GM18508 (cell line): ENCODE results near the gene ARSG.
"Not testable (repeated sequence)": the region's sequence is repeated elsewhere in the genome, so short reads cannot be mapped to it uniquely, and the experiment has no call there.

Experiments
- ATAC-seq: cut with Tn5 transposase; IDR thresholded peaks from one replicate; pipeline ENCODE4 v1.9.1; 2021; ENCODE audit warnings: moderate number of reproducible peaks; ENCODE audit not compliant: insufficient read depth, unreplicated experiment

ARSG gene

DNA sequence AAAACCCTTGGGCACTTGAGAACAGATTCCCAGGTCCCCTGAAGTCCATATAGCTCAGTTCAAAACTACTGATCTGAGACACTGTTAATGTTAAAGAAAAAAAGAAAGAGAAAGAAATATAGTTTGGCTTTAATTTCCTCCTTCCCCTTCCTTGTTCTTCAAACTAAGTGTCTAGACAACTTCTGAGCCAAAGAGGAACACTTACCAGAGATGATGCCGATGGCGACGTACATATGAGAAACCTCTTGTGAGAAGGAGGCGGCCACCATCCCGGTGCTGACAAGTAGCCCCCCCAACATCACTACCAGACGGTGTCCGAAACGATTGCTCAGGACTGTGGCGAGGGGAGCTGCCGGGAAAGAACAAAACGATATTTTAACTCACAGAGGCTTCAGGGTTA, 17.6 kb upstream of the ARSG start:
- no peak for ATAC-seq

DNA sequence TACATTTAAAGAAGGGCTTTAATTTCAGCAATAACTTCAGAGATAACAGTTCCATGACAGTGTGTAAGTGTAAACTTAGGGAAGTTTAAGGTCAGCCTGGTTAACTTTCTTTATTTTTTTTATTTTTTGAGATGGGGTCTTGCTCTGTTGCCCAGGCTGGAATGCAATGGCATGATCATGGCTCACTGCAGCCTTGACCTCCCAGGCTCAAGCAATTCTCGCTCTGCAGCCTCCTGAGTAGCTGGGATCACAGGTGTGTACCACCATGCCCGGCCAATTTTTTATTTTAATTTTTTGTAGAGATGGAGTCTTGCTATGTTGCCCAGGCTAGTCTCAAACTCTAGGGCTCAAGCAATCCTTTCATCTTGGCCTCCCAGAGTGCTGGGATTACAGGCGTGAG, 15.0 kb upstream of the ARSG start:
- not testable (repeated sequence) for ATAC-seq

DNA sequence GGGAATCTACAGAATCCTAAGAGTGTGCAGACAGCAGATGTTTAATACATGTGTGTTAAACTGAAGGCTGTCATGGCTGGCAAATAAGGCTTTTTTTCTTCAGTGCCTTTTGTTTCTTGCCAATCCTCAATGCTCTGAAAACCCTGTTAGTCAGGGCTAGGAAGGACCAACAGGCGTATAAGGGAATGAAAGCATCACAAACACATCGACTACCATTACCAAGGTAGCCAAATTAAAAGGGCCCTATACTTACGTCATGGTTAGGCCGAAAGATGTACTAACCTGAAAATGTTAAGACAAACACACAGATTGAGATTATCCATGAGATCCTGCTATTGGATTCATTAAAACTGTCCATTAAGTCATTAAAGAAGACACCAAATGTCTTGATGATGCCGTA, 13.5 kb upstream of the ARSG start:
- ATAC-seq = no peak

DNA sequence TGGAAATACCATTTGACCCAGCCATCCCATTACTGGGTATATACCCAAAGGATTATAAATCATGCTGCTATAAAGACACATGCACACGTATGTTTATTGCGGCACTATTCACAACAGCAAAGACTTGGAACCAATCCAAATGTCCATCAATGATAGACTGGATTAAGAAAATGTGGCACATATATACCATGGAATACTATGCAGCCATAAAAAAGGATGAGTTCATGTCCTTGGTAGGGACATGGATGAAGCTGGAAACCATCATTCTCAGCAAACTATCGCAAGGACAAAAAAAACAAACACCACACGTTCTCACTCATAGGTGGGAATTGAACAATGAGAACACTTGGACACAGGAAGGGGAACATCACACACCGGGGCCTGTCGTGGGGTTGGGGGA, 9.3 kb upstream of the ARSG start:
- not testable (repeated sequence) for ATAC-seq

DNA sequence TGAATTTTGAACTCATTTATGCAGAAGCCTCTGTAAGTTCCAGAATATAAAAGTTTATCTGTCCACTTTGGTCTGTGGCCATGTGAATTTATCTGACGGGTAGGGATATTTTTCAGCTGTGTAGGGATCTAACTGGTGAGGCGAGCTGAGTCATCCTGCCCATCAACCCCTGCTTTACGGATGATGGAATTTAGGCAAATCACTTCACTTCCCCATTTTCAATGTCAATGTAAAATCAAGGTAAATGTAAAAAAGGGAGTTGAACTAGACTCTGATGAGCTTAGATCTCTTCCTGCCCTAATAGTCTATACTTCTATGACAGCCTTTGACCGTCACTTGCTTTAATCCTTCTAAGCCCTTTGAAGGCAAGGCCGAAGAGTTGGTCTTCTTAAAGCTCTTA, 2.9 kb upstream of the ARSG start:
- ATAC-seq = no peak

DNA sequence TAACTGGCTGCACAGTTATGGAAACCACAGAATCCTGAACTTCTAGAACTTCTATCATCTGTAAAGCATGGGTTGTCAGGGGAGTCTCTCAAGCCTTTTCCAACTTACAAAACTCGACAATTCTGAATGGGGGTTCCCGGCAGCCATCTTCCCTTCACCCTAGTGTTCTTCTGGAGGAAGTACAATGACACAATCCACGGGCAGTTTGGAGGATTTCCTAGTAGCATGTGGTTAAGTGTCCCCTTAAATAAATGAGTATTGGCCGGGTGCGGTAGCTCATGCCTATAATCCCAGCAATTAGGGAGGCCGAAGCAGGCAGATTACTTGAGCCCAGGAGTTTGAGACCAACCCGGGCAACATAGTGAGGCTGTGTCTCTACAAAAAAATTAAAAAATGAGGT, 2.5 kb upstream of the ARSG start:
- no peak for ATAC-seq

DNA sequence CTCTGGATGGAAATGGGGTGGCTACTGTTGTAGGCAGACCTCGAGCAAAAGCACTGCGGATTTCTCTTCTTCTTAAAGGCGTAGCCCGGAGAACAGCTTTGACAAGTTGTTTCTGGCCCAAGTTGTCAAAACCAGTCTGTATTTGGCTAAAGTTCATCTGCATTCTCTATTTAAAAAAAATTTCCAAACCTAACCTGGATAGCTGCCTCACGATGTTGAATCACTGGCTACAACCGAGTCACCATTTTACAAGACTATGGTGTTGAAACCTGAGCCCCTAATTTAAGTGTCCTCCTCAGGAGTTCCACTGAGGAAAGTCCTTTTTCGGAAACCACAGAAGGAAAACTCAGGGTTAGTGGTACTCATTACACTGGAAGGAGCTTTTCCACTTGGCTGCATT, 1.8 kb upstream of the ARSG start:
- ATAC-seq = no peak

DNA sequence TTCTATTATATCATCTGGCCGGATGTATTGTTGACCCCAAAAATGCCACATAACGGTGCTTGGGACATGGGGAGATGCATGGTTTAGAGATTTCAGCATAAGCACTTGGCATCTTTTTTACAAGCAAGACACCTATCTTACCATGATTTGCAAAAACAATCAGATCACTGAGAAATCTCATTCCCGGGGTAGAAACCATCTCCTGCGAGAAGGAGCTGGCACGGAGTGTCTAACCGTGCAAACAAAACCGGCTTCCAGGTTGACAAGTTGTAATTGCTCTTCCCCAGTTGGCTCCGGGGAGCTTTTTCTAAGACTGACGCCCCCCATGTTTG, 1.4 kb upstream of the ARSG start:
- no peak for ATAC-seq

DNA sequence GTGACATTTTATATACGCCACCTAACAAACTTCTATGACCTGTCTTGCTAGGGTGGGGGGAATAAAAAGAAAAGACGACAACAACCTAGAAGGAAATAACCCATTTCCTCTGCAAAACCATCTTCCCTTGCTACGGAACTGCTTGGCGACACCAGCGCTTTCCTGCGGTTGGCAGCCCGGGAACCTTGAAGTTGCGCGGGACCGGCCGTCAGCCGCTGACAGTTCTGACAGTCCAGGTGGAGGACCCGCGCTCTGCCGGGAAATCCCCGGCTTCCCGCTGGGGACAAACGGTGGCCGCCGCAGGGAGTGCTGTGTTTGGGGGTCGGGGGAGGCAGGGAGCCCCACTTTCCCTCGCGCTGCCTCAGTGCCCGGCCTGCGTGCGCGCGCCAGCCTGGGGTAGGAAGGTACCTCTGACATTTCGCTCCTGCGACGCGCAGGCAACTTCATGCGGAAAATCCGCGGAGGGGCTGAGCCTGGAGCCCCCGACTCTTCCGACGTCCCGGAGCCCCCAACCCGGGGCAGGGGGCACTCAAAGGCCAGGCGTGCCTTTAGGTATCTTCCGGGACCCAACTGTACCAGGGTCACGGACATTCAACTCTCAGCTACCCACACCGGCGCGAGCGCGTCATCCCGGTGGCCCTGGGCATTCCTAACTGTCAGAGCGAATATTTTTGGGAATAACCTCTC, 884 bp upstream of the ARSG start:
- no peak for ATAC-seq

DNA sequence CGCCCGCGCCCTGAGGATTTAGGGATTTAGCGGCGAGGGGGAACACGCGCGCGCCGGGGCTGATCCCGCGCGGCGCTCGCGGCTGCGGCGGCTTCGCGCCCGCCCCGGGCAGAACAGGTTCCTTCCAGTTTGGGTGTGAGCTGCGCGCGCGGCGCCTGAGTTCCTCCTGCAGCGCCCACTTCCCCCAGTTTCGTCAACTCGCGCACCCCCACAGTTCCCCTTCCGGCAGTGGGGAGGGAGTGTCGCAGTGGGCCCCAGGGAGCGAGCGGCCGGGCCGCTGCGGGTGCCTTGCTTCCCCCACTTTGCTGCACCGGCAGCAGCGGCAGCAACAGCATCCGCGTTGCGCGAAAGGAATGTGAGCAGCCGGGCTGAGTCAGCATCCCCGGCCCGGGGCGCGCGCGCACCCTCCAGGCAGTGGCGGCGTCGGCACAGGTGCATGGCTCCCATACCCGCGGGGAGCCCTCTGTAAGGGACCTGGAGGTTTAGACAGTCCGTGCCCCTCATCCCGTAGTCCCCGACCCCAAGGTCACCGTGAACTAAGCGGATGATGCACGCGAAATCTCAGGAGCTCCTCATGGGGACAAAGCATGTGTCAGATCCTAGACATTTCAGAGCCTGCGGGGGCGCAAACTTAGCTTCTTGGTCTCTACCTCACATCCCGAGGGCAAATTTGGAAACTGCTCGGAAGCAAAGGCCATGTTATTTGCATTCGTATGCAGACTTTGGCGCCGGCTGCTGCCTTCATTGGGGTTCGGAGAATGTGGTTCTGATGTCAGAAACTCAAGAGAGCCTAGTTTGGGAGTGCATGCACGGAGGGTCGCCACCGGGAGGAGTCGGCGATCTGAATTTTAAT, 767 bp downstream of the ARSG start:
- no peak for ATAC-seq

DNA sequence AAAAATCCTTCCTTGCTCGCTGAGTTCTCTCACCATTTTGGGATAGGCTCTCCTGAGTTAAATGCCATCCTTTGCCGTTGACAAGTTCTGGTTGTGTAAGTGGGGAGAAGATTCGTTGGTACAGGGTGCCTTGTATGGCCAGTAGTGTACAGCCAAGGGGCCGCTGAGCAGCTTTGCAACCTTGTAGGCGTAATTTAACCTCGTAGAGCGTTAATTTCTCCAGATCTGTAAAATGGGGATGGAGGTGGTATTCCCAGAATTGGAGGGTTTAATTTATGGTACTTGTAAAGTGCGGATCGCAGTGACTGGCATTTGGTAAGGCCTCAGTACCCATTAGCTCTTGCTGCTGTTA, 1.4 kb downstream of the ARSG start:
- ATAC-seq = no peak

DNA sequence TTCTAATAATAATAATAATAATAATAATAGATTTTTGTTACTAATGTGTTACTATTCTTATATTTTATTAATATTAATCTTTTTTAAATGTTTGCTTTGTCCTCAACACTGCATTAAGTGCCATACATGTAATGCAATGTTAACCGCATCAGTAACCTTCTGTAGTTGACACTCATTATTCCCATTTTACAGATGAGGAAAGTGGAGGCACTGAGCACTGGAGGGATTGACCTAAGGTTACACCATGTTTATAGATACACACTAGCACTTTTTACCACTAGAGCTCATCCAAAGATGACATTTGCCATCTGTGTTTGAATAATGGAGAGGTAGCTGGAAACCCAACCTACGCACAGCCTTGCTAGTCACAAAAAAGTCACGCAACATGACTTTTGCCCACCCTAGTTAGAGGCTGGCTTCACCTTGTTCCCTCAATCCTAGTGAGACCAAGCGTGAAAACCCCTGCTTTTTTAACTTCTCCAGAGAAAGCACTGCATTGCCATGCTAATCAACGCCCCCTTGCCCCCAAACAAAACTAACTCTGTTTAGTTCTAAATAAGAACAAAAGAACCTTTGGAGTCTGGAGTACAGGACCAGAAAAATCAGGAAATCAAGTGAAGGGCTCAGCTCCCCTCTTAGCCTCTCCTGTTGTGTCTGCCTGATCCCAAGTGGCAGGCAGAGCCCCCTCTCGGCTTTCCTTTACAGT, 2.3 kb downstream of the ARSG start:
- ATAC-seq = no peak

DNA sequence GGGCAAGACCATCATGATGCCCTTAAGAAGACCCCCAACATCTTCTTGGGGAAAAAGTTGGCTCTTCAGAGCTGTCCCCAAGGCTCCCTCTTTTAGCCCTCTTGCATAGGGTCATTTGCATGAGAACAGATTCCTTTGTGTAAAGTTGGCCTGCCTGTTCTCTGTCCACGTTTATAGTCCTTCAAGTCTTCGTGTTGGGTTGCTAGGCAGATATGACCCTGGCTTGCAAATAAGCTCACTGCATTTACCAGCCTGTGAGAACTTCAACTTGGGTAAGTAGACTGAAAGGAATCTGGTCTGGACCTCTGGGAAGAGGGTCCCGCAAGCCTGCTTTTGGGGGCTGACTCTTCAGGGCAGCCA, 2.9 kb downstream of the ARSG start:
- ATAC-seq = no peak

DNA sequence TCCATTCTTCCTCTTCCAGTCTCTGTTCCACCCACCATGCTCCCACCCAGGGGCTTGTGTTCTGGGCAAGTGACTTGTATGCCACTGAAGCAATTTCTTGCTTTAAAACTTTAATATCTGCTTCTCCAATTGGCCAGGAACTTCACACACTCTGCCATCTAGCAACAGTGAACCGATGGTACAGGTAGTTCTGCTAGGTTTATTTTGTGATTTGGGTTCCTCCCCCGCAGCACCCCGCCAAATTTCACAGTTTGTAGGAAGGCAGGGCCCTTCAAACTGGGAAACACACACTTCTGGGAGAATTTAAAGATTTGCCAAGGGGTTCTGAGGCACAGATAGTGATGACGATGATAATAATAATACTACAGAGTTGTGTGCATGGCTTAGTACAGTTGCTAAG, 3.3 kb downstream of the ARSG start:
- ATAC-seq = no peak

DNA sequence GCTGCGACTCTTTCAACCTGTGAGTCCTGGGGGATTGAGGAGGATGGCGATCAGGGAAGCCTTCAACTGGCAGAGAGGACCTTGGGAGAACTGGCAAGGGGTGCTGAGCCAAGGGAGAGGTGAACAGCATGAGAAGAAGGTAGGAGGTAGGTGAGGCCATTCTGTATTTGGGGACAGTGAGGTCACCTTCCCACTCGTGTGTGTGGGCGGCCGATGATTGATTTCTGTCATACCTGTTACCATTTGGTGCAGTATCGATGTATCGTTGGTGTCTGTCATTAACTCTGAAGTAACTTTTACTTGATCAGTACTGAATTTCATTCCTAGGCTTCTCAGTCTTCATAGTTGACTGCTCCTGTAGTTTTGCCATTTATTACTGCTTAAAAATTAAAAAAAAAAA, 3.8 kb downstream of the ARSG start:
- no peak for ATAC-seq

DNA sequence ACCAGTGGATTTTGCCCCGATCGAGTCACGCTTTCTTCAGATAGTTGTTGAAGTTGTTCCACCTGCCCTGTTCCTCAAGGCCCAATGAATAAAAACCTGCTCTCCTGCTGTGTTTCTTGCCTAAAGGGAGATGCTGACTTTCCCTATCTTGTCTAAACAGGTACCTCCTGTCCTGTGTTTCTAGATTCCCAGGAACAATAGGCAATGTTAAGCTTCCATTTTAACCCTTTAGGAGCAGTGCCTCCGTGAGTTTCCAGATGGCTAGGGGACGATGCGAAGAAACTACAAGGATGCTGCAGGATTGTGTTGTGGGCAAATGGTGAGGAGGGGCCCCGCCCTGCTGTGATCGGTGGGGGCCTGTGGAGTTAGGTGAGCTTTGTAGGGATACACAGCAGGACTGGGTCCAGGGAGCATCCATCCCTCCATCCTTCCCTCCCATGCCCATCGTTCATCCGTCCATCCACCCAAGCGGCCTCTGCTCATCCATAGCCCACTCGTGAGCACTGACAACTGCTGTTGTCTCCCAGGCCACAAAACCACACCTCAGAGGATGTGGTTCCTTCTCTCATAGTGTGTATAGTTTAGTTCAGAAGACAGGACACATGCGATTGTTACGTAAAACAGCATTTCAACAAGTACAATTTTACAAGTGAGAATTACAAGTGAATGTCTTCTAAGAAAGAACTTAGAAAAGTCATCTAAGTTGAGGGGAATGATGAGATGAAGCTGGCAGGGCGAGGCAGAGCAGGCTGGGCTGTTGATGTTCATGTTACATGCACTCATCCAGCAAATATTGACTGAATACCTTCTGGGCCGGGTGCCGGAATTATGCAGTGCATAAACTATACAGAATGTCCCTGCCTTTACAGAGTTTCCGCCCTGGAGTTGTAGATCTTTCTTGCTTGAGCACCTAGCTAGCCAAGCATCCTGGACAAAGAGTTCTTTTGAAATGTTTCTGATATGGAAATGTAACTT, 5.2 kb downstream of the ARSG start:
- no peak for ATAC-seq

DNA sequence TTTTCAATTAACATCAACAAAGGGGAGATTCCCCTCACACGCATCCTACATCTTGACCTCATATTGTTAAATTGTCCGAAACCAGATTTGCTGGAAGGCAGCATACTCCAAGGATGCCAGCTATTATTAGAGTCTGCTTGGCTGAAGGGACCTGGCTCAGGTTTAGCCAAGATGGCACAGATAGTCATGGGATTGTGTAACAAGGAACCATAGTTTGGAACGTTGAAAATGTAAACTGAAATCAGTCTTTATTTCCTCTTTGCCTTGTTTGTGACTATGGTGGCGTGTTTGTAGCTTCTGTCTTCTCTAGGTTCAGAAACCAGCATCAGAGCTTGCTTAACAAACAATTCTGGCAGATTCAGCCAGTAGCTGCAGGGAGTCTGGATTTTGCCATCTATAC, 5.9 kb downstream of the ARSG start:
- ATAC-seq = no peak

DNA sequence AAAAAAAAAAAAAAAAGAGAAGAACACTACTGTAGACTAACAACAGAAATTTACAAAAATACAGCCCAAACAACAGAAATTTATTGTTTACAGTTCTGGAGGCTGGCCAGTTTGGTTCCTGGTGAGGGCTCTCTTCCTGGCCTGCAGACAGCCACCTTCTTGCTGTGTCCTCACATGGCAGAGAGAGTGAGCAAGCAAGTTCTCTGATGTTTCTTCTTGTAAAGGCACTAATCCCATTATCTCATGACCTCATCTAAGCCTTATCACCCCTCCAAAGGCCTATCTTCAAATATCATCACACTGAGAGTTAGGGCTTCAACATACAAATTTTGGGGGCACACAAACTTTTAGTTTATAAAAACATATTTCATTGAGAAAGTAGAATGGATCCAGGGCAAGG, 7.3 kb downstream of the ARSG start:
- ATAC-seq = no peak

DNA sequence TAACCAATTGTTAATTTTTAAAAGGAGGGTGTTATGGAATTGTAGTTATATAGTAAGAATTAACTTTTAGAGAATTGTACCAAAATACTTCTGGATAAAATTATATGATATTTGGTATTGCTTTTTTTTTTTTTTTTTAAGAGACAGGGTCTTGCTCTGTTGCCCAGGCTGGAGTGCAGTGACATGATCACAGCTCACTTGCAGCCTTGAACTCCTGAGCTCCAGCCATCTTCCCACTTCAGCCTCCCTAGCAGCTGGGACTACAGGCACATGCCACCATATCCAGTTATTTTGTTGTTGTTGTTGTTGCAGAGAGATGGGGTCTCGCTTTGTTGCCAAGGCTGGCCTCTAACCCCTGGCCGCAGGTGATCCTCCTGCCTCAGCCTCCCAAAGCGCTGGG, 8.5 kb downstream of the ARSG start:
- ATAC-seq = no peak

DNA sequence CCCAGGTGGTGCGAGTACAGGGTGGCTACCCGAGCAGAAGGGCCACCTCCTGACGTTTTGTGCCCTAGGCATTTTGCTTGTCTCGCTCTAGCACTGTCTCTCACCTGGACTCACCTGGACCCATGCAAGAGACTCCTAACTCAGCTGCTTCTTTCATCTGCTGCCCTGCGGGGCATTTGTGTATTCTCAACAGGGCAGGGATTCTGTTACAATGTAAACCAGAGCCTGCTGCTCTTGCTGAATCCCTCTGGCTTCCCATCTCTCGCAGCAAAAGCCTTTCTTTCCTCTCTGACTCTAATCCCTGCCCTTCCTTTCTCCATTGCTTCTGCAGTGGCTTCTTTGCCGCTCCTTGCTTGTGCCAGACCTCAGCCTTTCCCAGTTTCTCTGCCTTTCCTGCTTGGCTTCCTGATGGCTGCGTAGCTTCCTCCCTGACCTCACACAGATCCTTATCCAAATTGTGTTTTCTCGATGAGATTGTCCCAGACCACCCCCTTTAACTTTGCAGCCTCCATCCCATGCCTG, 10.2 kb downstream of the ARSG start:
- no peak for ATAC-seq
